Sigmoid colon (tissue), 7 donors: ENCODE data around the gene RNU1-2. TPM values are rescaled to one million over a fixed set of nuclear protein-coding genes. Genes with fewer than 3 reads are reported as not detected.

Experiments
- DNase-seq: peaks from one replicate; pipeline ENCODE4 v3.0.0-alpha.2; 2019
- H3K27ac ChIP-seq, 4 donors: fragments of 200-600 bp; sonication (generic); one replicate each; pipeline ENCODE4 v1.5.1; 2016 to 2019; ENCODE audit warnings: mild to moderate bottlenecking in 1 of 4
- H3K27me3 ChIP-seq, 3 donors: fragments of 200-600 bp; sonication (generic); one replicate each; pipeline ENCODE4 v1.5.1; 2019; ENCODE audit warnings: mild to moderate bottlenecking in 1 of 3
- H3K36me3 ChIP-seq, 4 donors: fragments of 200-600 bp; sonication (generic); one replicate each; pipeline ENCODE4 v1.5.1; 2016 to 2019
- H3K4me1 ChIP-seq, 4 donors: fragments of 200-600 bp; sonication (generic); one replicate each; pipeline ENCODE4 v1.5.1; 2017 to 2019
- H3K4me3 ChIP-seq, 4 donors: fragments of 200-600 bp; sonication (generic); one replicate each; pipeline ENCODE4 v1.5.1; 2017 to 2019; ENCODE audit warnings: mild to moderate bottlenecking in 2 of 4, moderate library complexity in 1 of 4
- H3K9me3 ChIP-seq, 4 donors: fragments of 200-600 bp in 3 of 4; sonication (generic) in 3 of 4; one replicate each; pipeline versions ENCODE4 v1.5.1 to v1.6.1; 2013 to 2019
- CTCF ChIP-seq, 4 experiments: fragments of 450-650 bp in 3 of 4; fragments of 200-600 bp in 1 of 4; IDR thresholded peaks; one replicate each; pipeline ENCODE4 v1.5.1; 2016 to 2019; ENCODE audit warnings: antibody characterized with exemption in 4 of 4, mild to moderate bottlenecking in 3 of 4, moderate library complexity in 2 of 4
- EP300 ChIP-seq, 4 donors: sonication (generic); formaldehyde crosslinking; IDR thresholded peaks; one replicate each; pipeline ENCODE4 v1.6.1; 2017; ENCODE audit warnings: antibody characterized with exemption in 4 of 4
- POLR2A ChIP-seq, 2 donors: fragments of 450-650 bp; IDR thresholded peaks; one replicate each; pipeline ENCODE4 v1.6.1; 2016; ENCODE audit warnings: antibody characterized with exemption in 2 of 2, mild to moderate bottlenecking in 2 of 2, moderate library complexity in 2 of 2
- POLR2AphosphoS5 ChIP-seq, 4 donors: sonication (generic); formaldehyde crosslinking; IDR thresholded peaks; one replicate each; pipeline ENCODE4 v1.6.1; 2017; ENCODE audit warnings: antibody characterized with exemption in 4 of 4
- WGBS, 2 donors: extraction: QIAGEN DNeasy Blood & Tissue Kit; methylation state at CpG; one replicate each; pipeline ENCODE4 v1.1.7; 2013; 5-methylcytosine and 5-hydroxymethylcytosine counted together
- intact Hi-C: fragments of 100-400 bp; cut with DNase I; formaldehyde crosslinking; loops from one replicate; pipeline ENCODE4 v1.15.1; 2023
- polyA plus RNA-seq, 3 donors: library from polyadenylated mRNA; stranded (reverse); fragments of 200-250 nt; gene quantifications; one replicate each; pipeline ENCODE4 v1.2.3, GENCODE V29; 2013
- total RNA-seq, 4 donors: library from RNA; depleted of rRNA; stranded (reverse); fragments of >200 nt; gene quantifications; one replicate each; pipeline ENCODE4 v1.1.0, GENCODE V29; 2016
- donor health status: healthy with polysubstance abuse.
- donor health status: Bipolar disorder and iron deficiency.
- donor health status: healthy.

The RNU1-2 gene
- total and polyA plus RNA-seq, 7 donors, result under 0.01 TPM; not detected in 3

DNA sequence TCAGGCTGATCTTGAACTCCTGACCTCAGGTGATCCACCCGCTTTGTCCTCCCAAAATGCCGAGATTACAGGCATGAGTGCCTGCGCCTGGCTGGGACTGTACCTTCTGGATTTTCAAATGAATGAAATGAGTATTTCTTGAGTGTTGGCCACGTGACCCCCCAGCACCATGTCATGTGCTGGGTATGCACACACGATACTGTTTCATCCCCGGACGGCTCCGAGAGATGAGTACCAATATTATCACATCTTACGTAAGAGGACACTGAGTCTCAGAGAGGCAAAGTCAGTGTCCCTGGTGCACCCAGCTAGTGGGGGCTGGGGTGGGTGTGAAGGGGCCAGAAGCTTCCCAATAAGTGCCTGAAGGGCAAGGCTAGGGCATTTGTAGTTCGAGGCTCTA lies 25.2 kb downstream of the RNU1-2 start:
- 88 to 89% methylated on average over 10 of the region's 10 CpGs for WGBS, 2 donors
- intact Hi-C loops, result no loop called here
- Histone ChIP-seq H3K4me1 (peaks cover 0 to 15% (median 10%) of the 10 kb centered on the region in 4 donors), H3K27me3 (peaks cover 0 to 9% (median 0%) of the 10 kb centered on the region in 3 donors), H3K9me3 (no peaks in the 10 kb centered on the region), H3K4me3 (no peak overlapping the region), H3K27ac (no peak overlapping the region), H3K36me3 (no peaks in the 10 kb centered on the region)
- no peak for DNase-seq
- TF ChIP-seq POLR2A (IDR thresholded peaks at IDR 0.05), result no peak
- no peak for TF ChIP-seq POLR2AphosphoS5 (IDR thresholded peaks at IDR 0.05)
- no peak for TF ChIP-seq EP300 (IDR thresholded peaks at IDR 0.05)

DNA sequence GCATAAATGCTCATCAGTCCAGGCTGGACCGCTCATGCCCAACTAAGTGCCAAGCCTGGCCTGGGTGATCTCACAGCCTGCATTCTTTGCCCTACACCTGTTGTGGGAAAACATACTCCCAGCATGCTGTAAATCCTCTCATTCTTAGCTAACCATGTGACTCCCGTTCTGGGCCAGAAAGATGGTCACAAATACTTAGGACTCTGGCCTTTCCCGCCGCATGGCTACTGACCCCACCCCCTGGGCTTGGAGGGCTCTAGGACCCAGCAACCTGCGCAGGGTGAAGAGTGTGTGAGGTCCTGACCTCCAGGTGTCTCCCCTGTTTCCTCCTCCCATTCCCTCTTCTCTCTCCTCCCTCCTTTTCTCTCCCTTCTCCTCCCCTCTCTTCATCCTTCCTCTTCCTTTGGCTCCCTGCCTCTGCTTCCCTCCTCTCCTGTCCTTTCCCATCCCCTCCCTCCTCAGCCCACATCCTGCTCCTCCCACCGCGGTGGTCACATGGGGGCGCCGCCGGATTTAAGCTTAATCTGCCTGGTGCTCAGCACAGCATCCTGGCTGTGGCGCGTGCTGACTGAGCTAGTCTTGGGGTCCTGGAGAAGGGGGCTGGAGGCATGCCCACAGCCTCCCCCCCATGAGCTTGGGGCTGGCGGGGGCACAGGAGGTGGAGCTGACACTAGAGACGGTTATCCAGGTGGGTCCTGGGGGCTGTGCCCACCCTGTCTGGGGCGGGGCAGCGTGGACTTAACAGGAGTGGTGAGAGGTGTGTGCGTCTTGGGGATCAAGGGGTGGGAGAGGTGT lies 25.8 kb downstream of the RNU1-2 start, which contains the start of gene CROCC:
Gene CROCC, plus strand, starts transcription at position 541 of the 795 bp plus-strand sequence. Its CDS starts 88 bp downstream, at position 629.
- peak; percentile 69 for DNase-seq
- intact Hi-C loops, result no loop called here
- WGBS, 2 donors, result 24 to 40% methylated on average over 17 of the region's 17 CpGs

DNA sequence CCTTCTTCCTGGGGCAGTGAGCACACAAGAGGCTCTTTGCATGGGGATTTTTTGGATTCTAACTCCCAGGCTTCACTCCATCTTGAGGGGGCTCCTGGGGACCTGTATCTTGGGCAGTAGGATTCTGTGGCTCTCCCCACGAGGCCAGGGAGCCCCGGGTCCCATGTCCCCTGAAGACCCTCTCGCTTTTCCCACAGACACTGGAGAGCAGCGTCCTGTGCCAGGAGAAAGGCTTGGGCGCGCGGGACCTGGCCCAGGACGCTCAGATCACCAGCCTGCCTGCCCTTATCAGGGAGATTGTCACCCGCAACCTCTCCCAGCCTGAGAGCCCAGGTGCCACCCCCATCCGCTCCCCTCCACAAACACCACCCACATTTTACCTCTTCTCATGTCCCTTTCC lies 26.7 kb downstream of the RNU1-2 start:
- Histone ChIP-seq H3K9me3 (no peaks in the 10 kb centered on the region), H3K27ac (no peak overlapping the region), H3K27me3 (peaks cover 0 to 9% (median 0%) of the 10 kb centered on the region in 3 donors), H3K4me1 (peaks cover 0 to 13% (median 8%) of the 10 kb centered on the region in 4 donors), H3K4me3 (no peak overlapping the region), H3K36me3 (no peaks in the 10 kb centered on the region)
- TF ChIP-seq POLR2A (IDR thresholded peaks at IDR 0.05) (no peak), POLR2AphosphoS5 (IDR thresholded peaks at IDR 0.05) (no peak), CTCF (IDR thresholded peaks at IDR 0.05) (no peak)
- no peak for DNase-seq
- 92 to 95% methylated on average over 10 of the region's 10 CpGs for WGBS, 2 donors
- intact Hi-C loops, result no loop called here

More for the DNA sequence above, 25.8 kb downstream of the RNU1-2 start, which contains the start of gene CROCC:
- TF ChIP-seq EP300 (IDR thresholded peaks at IDR 0.05) (no peak), CTCF (IDR thresholded peaks at IDR 0.05) (no peak), POLR2A (IDR thresholded peaks at IDR 0.05) (no peak), POLR2AphosphoS5 (IDR thresholded peaks at IDR 0.05) (no peak)
- Histone ChIP-seq H3K9me3 (no peaks in the 10 kb centered on the region), H3K27ac (no peak within 1 kb of the TSS), H3K4me1 (peaks cover 0 to 13% (median 8%) of the 10 kb centered on the region in 4 donors), H3K4me3 (no peak within 1 kb of the TSS), H3K27me3 (peaks cover 0 to 9% (median 0%) of the 10 kb centered on the region in 3 donors), H3K36me3 (no peaks in the 10 kb centered on the region)

- Histone ChIP-seq H3K4me1 (peaks cover 0 to 13% (median 8%) of the 10 kb centered on the region in 4 donors), H3K27ac (no peak overlapping the region), H3K27me3 (peaks cover 0 to 9% (median 0%) of the 10 kb centered on the region in 3 donors), H3K9me3 (no peaks in the 10 kb centered on the region), H3K36me3 (no peaks in the 10 kb centered on the region), H3K4me3 (no peak overlapping the region)
- TF ChIP-seq POLR2A (IDR thresholded peaks at IDR 0.05), result no peak
- TF ChIP-seq POLR2AphosphoS5 (IDR thresholded peaks at IDR 0.05), result no peak
- TF ChIP-seq CTCF (IDR thresholded peaks at IDR 0.05), result no peak
- TF ChIP-seq EP300 (IDR thresholded peaks at IDR 0.05), result no peak
- intact Hi-C loops, result no loop called here
- WGBS, 2 donors, result 90 to 91% methylated on average over 18 of the region's 18 CpGs
- DNase-seq, result no peak
Observed at GRCh38 chr1:16922885-16923431, 27.2 kb downstream of the RNU1-2 start.

DNA sequence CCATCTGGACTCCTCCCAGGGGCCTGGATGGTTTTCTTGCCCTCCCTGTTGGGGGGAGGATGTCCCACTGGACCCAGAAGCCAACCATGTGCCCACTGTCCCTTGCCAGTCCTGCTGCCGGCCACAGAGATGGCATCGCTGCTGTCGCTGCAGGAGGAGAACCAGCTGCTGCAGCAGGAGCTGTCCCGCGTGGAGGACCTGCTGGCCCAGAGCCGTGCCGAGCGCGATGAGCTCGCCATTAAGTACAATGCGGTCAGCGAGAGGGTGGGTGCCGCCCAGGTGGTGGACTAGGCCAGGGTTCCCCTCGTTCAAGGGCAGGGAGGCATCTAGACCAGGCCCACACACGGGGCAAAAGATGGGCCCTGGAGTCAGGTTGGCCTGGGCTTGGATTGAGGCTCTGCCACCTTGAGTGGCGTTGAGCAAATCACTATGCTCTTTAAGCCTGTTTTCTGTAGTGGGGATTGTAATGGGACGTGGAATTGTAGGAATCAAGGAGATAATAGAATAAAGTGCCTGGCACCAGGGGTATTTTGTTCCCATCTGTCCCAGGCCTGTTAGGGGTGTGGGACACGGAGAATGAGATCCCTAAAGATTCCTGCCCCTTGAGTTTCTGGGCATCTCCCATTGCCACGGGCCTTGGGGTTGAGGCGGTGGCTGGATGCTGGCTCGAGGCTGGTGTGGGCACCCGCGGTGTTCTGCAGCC lies 28.6 kb downstream of the RNU1-2 start:
- H3K4me3 ChIP-seq, result no peak overlapping the region
- peak; percentile 63 for DNase-seq
- H3K36me3 ChIP-seq, result no peaks in the 10 kb centered on the region
- H3K4me1 ChIP-seq, result peaks cover 0 to 13% (median 8%) of the 10 kb centered on the region in 4 donors
- no peaks in the 10 kb centered on the region for H3K9me3 ChIP-seq
- intact Hi-C loops, result no loop called here
- no peak overlapping the region for H3K27ac ChIP-seq
- 89 to 92% methylated on average over 23 of the region's 23 CpGs for WGBS, 2 donors
- TF ChIP-seq POLR2AphosphoS5 (IDR thresholded peaks at IDR 0.05) (no peak), EP300 (IDR thresholded peaks at IDR 0.05) (no peak), POLR2A (IDR thresholded peaks at IDR 0.05) (no peak), CTCF (IDR thresholded peaks at IDR 0.05) (no peak)
- H3K27me3 ChIP-seq, result peaks cover 0 to 9% (median 0%) of the 10 kb centered on the region in 3 donors
